Measurements from ENCODE around the gene NFIB. TPM values are rescaled to one million over a fixed set of nuclear protein-coding genes. Genes with fewer than 3 reads are reported as not detected.

The NFIB gene
- total RNA-seq, 1 donor from 2014 or later = 99.9 TPM

- no peak overlapping the region for H3K4me3 ChIP-seq
- intact Hi-C loops (cut with DNase I) = no loop called here
- TF ChIP-seq CTCF (IDR thresholded peaks at IDR 0.05) = no peak
Observed at GRCh38 chr9:14294659-14295058, 19.3 kb downstream of the NFIB start.

GRCh38 chr9:14293801-14294200 lies 20.1 kb downstream of the NFIB start:
- Histone ChIP-seq H3K36me3 (no peaks in the 10 kb centered on the region), H3K27me3 (no peaks in the 10 kb centered on the region), H3K9me3 (no peaks in the 10 kb centered on the region), H3K27ac (peak overlapping the region; percentile 24 to 41), H3K4me3 (no peak overlapping the region), H3K4me1 (peaks cover 0 to 12% of the 10 kb centered on the region in 2 donors)
- no peak for TF ChIP-seq CTCF (IDR thresholded peaks at IDR 0.05)
- intact Hi-C loops (cut with DNase I) = no loop called here
- no peak for DNase-seq (ENCODE audit: low spot score in 2 of 2)

More at GRCh38 chr9:14294659-14295058, 19.3 kb downstream of the NFIB start:
- no peaks in the 10 kb centered on the region for H3K36me3 ChIP-seq
- H3K4me1 ChIP-seq = peaks cover 0 to 18% of the 10 kb centered on the region in 2 donors
- no peak for DNase-seq (ENCODE audit: low spot score in 2 of 2)
- peak overlapping the region in 1 of 2 donors; percentile 41 for H3K27ac ChIP-seq
- no peaks in the 10 kb centered on the region for H3K27me3 ChIP-seq
- H3K9me3 ChIP-seq = no peaks in the 10 kb centered on the region

GRCh38 chr9:14292181-14292739 lies 21.7 kb downstream of the NFIB start:
- Histone ChIP-seq H3K4me1 (peaks cover 0 to 11% of the 10 kb centered on the region in 2 donors), H3K9me3 (no peaks in the 10 kb centered on the region), H3K27me3 (no peaks in the 10 kb centered on the region), H3K36me3 (no peaks in the 10 kb centered on the region), H3K4me3 (no peak overlapping the region), H3K27ac (no peak overlapping the region)
- DNase-seq (ENCODE audit: low spot score in 2 of 2) = no peak
- TF ChIP-seq CTCF (IDR thresholded peaks at IDR 0.05) = no peak
- intact Hi-C loops (cut with DNase I) = no loop called here

- TF ChIP-seq CTCF (IDR thresholded peaks at IDR 0.05) = no peak
Observed at GRCh38 chr9:14289916-14290315, 24.0 kb downstream of the NFIB start.

GRCh38 chr9:14288433-14288832 lies 25.5 kb downstream of the NFIB start:
- no peak overlapping the region for H3K4me3 ChIP-seq
- TF ChIP-seq CTCF (IDR thresholded peaks at IDR 0.05) = no peak
- H3K4me1 ChIP-seq = peaks cover 0 to 16% of the 10 kb centered on the region in 2 donors
- no peaks in the 10 kb centered on the region for H3K9me3 ChIP-seq
- H3K27me3 ChIP-seq = no peaks in the 10 kb centered on the region
- no peaks in the 10 kb centered on the region for H3K36me3 ChIP-seq
- DNase-seq (ENCODE audit: low spot score in 2 of 2) = no peak
- intact Hi-C loops (cut with DNase I) = no loop called here
- H3K27ac ChIP-seq = no peak overlapping the region

More at GRCh38 chr9:14289916-14290315, 24.0 kb downstream of the NFIB start:
- no peak overlapping the region for H3K27ac ChIP-seq
- no peaks in the 10 kb centered on the region for H3K27me3 ChIP-seq
- DNase-seq (ENCODE audit: low spot score in 2 of 2) = no peak
- no peaks in the 10 kb centered on the region for H3K36me3 ChIP-seq
- H3K4me3 ChIP-seq = no peak overlapping the region
- intact Hi-C loops (cut with DNase I) = no loop called here
- no peaks in the 10 kb centered on the region for H3K9me3 ChIP-seq
- peaks cover 0 to 11% of the 10 kb centered on the region in 2 donors for H3K4me1 ChIP-seq

- H3K27ac ChIP-seq = no peak overlapping the region
- no peak overlapping the region for H3K4me3 ChIP-seq
- intact Hi-C loops (cut with DNase I) = no loop called here
- DNase-seq (ENCODE audit: low spot score in 2 of 2) = no peak
- TF ChIP-seq CTCF (IDR thresholded peaks at IDR 0.05) = no peak
- peaks cover 0 to 25% of the 10 kb centered on the region in 2 donors for H3K4me1 ChIP-seq
- H3K36me3 ChIP-seq = no peaks in the 10 kb centered on the region
- no peaks in the 10 kb centered on the region for H3K9me3 ChIP-seq
- no peaks in the 10 kb centered on the region for H3K27me3 ChIP-seq
Observed at GRCh38 chr9:14286121-14286520, 27.8 kb downstream of the NFIB start.
